ENCODE measurements around the gene ARHGEF10L.

ARHGEF10L gene

DNA sequence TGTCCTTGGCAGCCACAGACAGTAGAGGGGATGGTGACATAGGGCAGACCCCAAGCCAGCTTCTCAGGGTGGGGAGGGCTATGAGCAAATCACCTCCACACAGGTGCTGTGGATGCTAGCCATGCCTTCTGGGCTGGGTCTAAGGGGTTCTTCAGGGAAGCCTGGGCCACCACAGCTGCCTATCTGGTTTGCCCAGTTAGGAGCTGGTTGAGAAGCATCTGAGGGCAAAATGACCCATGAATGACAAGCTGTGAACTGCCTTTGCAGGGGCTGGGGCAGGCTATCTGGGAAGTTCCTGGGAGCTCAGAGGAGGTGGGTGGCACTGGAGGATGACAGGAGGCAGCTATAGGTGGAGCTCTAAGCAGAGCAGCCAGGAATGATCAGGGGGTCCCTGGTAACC, 10.1 kb upstream of the ARHGEF10L start:
- ChIA-PET POLR2A (ENCODE audit: low non-redundant PET) (no interaction called here), CTCF (interaction anchor here (0.6 kb wide), 1 partner anchor 97 kb away, joined by 3 read pairs; no protein-coding TSS in a partner anchor)
- TF ChIP-seq, protein P1, sequence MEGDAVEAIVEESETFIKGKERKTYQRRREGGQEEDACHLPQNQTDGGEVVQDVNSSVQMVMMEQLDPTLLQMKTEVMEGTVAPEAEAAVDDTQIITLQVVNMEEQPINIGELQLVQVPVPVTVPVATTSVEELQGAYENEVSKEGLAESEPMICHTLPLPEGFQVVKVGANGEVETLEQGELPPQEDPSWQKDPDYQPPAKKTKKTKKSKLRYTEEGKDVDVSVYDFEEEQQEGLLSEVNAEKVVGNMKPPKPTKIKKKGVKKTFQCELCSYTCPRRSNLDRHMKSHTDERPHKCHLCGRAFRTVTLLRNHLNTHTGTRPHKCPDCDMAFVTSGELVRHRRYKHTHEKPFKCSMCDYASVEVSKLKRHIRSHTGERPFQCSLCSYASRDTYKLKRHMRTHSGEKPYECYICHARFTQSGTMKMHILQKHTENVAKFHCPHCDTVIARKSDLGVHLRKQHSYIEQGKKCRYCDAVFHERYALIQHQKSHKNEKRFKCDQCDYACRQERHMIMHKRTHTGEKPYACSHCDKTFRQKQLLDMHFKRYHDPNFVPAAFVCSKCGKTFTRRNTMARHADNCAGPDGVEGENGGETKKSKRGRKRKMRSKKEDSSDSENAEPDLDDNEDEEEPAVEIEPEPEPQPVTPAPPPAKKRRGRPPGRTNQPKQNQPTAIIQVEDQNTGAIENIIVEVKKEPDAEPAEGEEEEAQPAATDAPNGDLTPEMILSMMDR (conservative IDR thresholded peaks at IDR 0.05; ENCODE audit: low read depth), result no peak
- no peak for DNase-seq (ENCODE audit: low spot score)
- H3K27ac ChIP-seq, result no peak overlapping the region

DNA sequence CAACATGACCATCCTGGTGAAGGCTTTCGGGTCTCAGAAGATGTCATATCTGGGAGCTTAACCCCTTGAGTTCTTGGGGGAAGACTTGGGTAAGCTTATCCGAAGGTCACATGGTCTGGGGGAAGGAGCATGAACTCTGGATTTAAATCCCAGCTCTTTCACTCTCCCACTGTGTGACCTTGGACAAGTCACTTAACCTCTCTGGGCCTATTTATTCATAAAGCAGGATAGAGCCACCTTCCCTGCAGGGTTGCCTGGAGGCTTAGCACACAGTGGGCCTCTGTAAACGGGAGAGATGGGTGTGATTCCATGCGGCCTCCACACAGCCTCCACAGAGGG, 8.2 kb upstream of the ARHGEF10L start:
- H3K27ac ChIP-seq, result no peak overlapping the region
- TF ChIP-seq, protein P1 (conservative IDR thresholded peaks at IDR 0.05; ENCODE audit: low read depth), result no peak
- no peak for DNase-seq (ENCODE audit: low spot score)
- CTCF ChIA-PET, result no interaction called here
- POLR2A ChIA-PET (ENCODE audit: low non-redundant PET), result no interaction called here

DNA sequence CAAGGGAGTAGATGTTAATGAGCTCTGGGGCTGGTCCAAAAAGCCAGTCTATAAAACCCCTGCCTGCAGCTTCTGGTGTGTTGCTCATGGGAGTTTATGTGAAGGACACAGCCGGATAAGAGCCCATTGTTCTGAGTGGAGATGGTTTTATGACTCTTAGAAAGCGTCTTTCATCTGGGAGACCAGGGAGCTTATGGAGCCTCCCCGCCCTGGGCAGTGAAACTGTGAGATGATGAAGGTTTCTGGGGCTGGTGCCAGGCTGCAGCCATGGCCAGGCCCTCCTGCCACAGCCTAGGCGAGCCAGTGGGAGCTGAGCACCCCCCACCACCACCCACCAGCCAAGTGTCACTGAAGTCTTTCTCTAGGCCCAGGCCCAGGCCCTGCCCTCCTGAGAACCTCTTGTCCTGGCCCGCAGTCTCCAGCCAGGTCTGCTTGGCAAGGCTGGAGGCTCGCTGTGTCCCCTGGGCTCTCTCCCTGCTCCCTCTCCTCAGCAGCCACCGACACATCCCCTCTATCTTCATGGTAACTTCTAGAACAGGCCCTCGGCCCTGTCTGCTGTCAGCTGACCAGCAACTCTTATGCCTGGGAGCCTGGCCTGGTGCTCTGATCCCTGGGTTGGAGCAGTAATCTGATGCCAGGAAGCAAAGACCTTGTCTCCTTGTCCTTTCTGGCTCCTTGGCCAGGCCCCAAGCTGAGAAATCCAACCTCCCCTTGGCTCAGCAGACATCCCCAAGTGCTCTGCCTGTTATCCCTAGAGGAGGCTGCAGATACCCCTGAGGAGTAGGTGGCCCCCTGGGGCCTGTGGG, 7.6 kb upstream of the ARHGEF10L start:
- TF ChIP-seq, protein P1 (conservative IDR thresholded peaks at IDR 0.05; ENCODE audit: low read depth), result no peak
- no peak overlapping the region for H3K27ac ChIP-seq
- POLR2A ChIA-PET (ENCODE audit: low non-redundant PET), result no interaction called here

DNA sequence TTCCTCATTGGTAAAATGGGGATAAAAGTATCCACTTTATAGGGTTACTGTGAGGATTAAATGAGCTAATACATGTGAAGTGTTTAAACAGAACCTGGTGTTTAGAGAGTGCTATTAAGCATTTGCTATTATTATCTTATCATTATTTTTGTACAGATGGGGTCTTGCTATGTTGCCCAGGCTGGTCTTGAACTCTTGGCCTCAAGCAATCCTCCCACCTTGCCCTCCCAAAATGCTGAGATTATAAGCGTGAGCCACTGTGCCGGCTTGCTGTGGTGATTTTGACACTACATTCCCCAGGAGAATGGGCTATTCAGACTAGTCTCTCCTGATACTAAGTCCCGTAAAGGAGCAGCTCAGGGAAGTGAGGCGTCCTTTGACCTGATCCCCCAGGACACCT, 6.3 kb upstream of the ARHGEF10L start:
- ChIA-PET POLR2A (ENCODE audit: low non-redundant PET) (no interaction called here), CTCF (no interaction called here)
- TF ChIP-seq, protein P1 (conservative IDR thresholded peaks at IDR 0.05; ENCODE audit: low read depth), result no peak
- DNase-seq (ENCODE audit: low spot score), result no peak
- H3K27ac ChIP-seq, result no peak overlapping the region

More for the DNA sequence above, 7.6 kb upstream of the ARHGEF10L start:
- CTCF ChIA-PET, result no interaction called here
- no peak for DNase-seq (ENCODE audit: low spot score)

DNA sequence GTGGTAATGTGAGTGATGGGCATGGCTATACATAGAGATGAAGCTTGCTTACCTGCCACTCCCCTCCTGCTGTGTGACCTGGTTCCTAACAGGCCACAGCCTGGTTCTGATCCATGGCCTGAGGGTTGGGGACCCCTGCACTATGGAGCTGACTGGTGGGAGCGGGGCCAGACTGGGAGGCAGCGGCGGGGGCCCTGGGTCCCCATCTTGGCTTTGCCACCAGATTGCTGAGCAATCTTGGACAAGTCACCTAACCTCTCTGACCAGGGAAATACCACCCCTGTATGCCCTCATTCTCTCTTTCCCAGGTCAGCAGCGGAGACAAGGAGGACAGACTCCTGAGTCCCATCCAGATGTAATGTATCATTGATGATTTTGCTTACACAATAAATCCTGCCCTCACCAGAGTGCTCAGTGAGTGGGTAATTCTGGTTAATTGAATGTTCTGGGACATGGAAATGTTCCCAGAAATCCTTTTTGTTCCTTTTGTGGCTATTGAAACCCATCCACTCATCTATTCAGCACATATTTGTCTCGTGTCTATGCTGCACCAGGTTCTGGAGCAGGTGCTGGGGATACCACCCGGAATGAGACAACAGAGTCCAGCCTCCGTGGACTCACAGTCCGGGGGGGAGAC, 4.1 kb upstream of the ARHGEF10L start:
- TF ChIP-seq, protein P1 (conservative IDR thresholded peaks at IDR 0.05; ENCODE audit: low read depth), result no peak
- DNase-seq (ENCODE audit: low spot score), result no peak
- ChIA-PET CTCF (interaction anchor here (0.6 kb wide), 1 partner anchor 18 kb away, joined by 4 read pairs; no protein-coding TSS in a partner anchor), POLR2A (ENCODE audit: low non-redundant PET) (no interaction called here)
- no peak overlapping the region for H3K27ac ChIP-seq

DNA sequence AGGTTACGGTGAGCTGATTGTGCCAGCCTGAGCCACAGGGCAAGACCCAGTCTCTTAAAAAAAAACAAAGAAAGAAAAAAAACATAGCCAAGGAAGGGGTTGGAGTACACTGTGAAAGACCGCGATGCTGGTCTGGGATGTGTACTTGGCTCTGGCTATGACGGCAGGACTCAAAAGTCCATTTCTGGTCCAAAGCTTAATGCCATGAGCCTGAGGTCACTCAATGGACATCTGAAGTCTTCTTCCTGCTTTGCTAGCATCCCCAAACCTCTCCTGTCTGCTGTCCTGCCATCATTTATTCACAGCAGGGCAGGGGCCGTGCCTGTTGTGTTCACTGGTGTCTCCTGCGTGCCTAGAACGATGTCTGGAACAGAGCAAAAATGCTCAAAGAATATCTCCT, 1.5 kb upstream of the ARHGEF10L start:
- POLR2A ChIA-PET (ENCODE audit: low non-redundant PET), result no interaction called here
- CTCF ChIA-PET, result interaction anchor here (0.6 to 1.5 kb wide), 3 partner anchors 16 to 1055 kb away, joined by 3 to 4 read pairs (median 3); no protein-coding TSS in a partner anchor
- no peak overlapping the region for H3K27ac ChIP-seq
- no peak for DNase-seq (ENCODE audit: low spot score)
- TF ChIP-seq, protein P1 (conservative IDR thresholded peaks at IDR 0.05; ENCODE audit: low read depth), result no peak
